Measurements from ENCODE around the gene RAB10. TPM values are rescaled to one million over a fixed set of nuclear protein-coding genes. Genes with fewer than 3 reads are reported as not detected.

Gene RAB10
- total and polyA plus RNA-seq, 2 of the 4 experiments (the other 2 are of a cell fraction), result 30.1 to 77.1 TPM

DNA sequence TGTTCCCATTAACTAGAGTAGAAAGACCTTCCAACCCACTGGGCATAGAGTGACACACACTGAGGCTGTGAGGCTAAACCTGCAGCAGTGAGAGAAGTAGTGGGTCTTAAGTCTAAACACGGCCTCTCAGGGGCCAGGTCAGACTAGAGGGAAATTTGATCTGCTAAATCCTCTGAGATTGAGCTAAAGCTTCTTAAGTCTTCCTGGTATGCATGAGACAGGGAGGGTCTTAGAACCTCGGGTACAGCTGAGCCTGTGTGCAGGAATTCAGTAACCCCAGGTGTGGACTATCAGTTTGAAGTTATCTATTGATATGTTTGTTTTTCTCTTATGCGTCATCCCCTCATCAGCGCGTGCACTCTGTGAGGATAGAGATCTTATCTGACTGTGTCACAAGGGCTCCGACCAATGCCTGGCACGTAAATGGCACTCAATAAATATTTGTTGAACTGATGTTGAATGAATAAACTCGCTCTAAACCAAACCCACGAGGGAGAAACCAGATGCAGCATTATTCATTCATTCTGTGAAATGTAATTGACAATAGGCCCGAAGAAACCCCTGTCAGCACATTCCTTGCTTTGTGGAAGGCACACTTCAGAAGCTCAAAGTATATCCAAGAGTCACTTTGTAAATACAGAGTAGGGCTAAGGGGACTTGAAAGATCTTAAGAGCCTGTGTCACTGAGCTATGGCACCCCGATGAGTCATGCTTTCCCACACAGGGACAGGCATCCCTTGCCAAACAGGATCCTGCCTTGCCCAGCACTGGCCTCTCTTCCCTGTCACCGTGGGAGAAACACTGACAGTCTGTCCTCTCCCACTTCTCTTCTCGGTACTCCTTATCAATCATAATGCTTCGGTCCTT is 21.7 kb upstream of the RAB10 start:
- Histone ChIP-seq H3K56ac (ENCODE audit: extremely low read depth, insufficient read depth, low read length) (no peak overlapping the region; the same call in 1 of the 2 replicates), H3K14ac (replicated peaks; ENCODE audit: low read depth, low read length) (peak overlapping the region; percentile 50; the same call in 1 of the 2 replicates), H3K27me3 (ENCODE audit: control insufficient read depth, insufficient read depth, low read length) (no peaks in the 10 kb centered on the region), H2BK5ac (ENCODE audit: low read depth, low read length, poor library complexity, severe bottlenecking) (peak overlapping the region; percentile 8), H2AK5ac (ENCODE audit: low read depth, low read length) (peak overlapping the region; percentile 13), H2BK120ac (ENCODE audit: low read depth, low read length) (peak overlapping the region; percentile 56), H3K79me1 (ENCODE audit: low read depth in 1 of 2, low read length in 2 of 2) (no peaks in the 10 kb centered on the region; a peak in 1 of 4 replicates), H4K20me1 (ENCODE audit: insufficient read depth, low read length) (peaks cover 5% of the 10 kb centered on the region), H4K5ac (ENCODE audit: low read depth, low read length) (peak overlapping the region; percentile 19), H3K9me3 (ENCODE audit: control insufficient read depth, insufficient read depth, low read length) (no peaks in the 10 kb centered on the region), H3K4me1 (ENCODE audit: control insufficient read depth, insufficient read depth, low read length) (peaks cover 16% of the 10 kb centered on the region), H3K27ac (ENCODE audit: insufficient read depth, low read length) (peak overlapping the region; percentile 28; the same call in 1 of the 2 replicates), H2AK9ac (replicated peaks; ENCODE audit: low read depth, low read length, poor library complexity) (no peak overlapping the region), H4K8ac (ENCODE audit: low read depth in 2 of 2, low read length in 2 of 2) (peak overlapping the region in 1 of 2 experiments; percentile 17; a peak in 1 of 4 replicates), H3K9ac (ENCODE audit: low read depth, low read length) (no peak overlapping the region), H3K23ac (ENCODE audit: low read depth, low read length) (peak overlapping the region; percentile 61), H3K4me2 (ENCODE audit: low read depth, low read length) (peak overlapping the region; percentile 5), H2BK20ac (ENCODE audit: low read depth, low read length) (peak overlapping the region; percentile 67; the same call in 1 of the 2 replicates), H3K4me3 (ENCODE audit: insufficient read depth, low read depth, low read length) (no peak overlapping the region), H4K91ac (ENCODE audit: insufficient read depth, low read depth, low read length) (peak overlapping the region; percentile 34), H2AFZ (replicated peaks; ENCODE audit: low read length, poor library complexity) (peak overlapping the region; percentile 66), H3K9me1 (ENCODE audit: insufficient read depth, low read length) (peaks cover 15% of the 10 kb centered on the region), H2BK15ac (ENCODE audit: low read depth, low read length) (peak overlapping the region; percentile 30; the same call in 1 of the 3 replicates), H3K18ac (ENCODE audit: low read depth, low read length) (peak overlapping the region; percentile 57), H3K36me3 (ENCODE audit: control insufficient read depth, insufficient read depth, low read length) (no peaks in the 10 kb centered on the region), H3K4ac (ENCODE audit: low read depth, low read length) (peak overlapping the region; percentile 24)
- peak; percentile 74 for ATAC-seq (ENCODE audit: low read depth)
- dilution Hi-C loops (cut with HindIII; ENCODE audit: low sequenced_read_pairs, unreplicated experiment) (no loop called here), in situ Hi-C loops (cut with MboI; ENCODE audit: low sequenced_read_pairs) (no loop called here), intact Hi-C loops (cut with micrococcal nuclease) (no loop called here)
- ChIA-PET POLR2A (ENCODE audit: unreplicated experiment) (no interaction called here), CTCF (interaction anchor here (0.7 to 1.1 kb wide), 2 partner anchors 12 to 37 kb away, joined by 3 read pairs; no protein-coding TSS in a partner anchor)
- DNase-seq, result peak; percentile 81
- TF ChIP-seq CEBPB (IDR thresholded peaks at IDR 0.05; ENCODE audit: low read depth, low read length) (no peak), FOS (IDR thresholded peaks at IDR 0.05; ENCODE audit: low read depth, low read length) (peak; percentile 57), NFE2L2 (IDR thresholded peaks at IDR 0.05; ENCODE audit: low read depth, low read length) (no peak), POLR2A (IDR thresholded peaks at IDR 0.05; ENCODE audit: low read depth, low read length) (no peak), MAFK (IDR thresholded peaks at IDR 0.05; ENCODE audit: low read depth, low read length) (peak; percentile 88), BHLHE40 (IDR thresholded peaks at IDR 0.05; ENCODE audit: low read depth, low read length) (peak; percentile 90), SMC3 (IDR thresholded peaks at IDR 0.05; ENCODE audit: low read depth, low read length) (no peak), MAZ (IDR thresholded peaks at IDR 0.05; ENCODE audit: borderline replicate concordance, low read depth, low read length) (no peak)
- TF ChIP-seq, protein P1, sequence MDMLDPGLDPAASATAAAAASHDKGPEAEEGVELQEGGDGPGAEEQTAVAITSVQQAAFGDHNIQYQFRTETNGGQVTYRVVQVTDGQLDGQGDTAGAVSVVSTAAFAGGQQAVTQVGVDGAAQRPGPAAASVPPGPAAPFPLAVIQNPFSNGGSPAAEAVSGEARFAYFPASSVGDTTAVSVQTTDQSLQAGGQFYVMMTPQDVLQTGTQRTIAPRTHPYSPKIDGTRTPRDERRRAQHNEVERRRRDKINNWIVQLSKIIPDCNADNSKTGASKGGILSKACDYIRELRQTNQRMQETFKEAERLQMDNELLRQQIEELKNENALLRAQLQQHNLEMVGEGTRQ (IDR thresholded peaks at IDR 0.05; ENCODE audit: low read depth, low read length), result no peak
- no TSS peak for BruUV-seq (replicated peaks)
- WGBS, 2 experiments (ENCODE audit: extremely low coverage in 2 of 2, insufficient read length in 1 of 2), result 26% methylated on average over 3 of the region's 14 CpGs; no CpG with 5 or more reads in 1 of the 2 experiments
